ENCODE measurements around the gene IRS2.
A peak's percentile ranks its signal among the peaks of the same experiment; 100 is the strongest.

GRCh38 chr13:109748677-109749076 lies 37.7 kb downstream of the IRS2 start:
- TF ChIP-seq POLR2AphosphoS5 (IDR thresholded peaks at IDR 0.05; ENCODE audit: borderline replicate concordance, low read depth, low read length) (peak; percentile 67; the same call in 1 of the 2 replicates), EZH2 (IDR thresholded peaks at IDR 0.05) (no peak)
